ENCODE measurements around the gene IRAK1.
A peak's percentile ranks its signal among the peaks of the same experiment; 100 is the strongest.

IRAK1 gene

GRCh38 chrX:154020536-154021115, 924 bp upstream of the IRAK1 start:
- peak overlapping the region; percentile 80 for H3K27ac ChIP-seq

GRCh38 chrX:154019061-154019621, 561 bp downstream of the IRAK1 start:
- TF ChIP-seq CTCF (IDR thresholded peaks at IDR 0.05): no peak
- no peak for TF ChIP-seq ZFX (IDR thresholded peaks at IDR 0.05; ENCODE audit: borderline replicate concordance)
- peak overlapping the region; percentile 80 for H3K27ac ChIP-seq

More at GRCh38 chrX:154020536-154021115, 924 bp upstream of the IRAK1 start:
- no peak for TF ChIP-seq ZFX (IDR thresholded peaks at IDR 0.05; ENCODE audit: borderline replicate concordance)
- no peak for TF ChIP-seq CTCF (IDR thresholded peaks at IDR 0.05)

GRCh38 chrX:154018518-154019060, 1.1 kb downstream of the IRAK1 start:
- H3K27ac ChIP-seq: peak overlapping the region; percentile 80
- TF ChIP-seq ZFX (IDR thresholded peaks at IDR 0.05; ENCODE audit: borderline replicate concordance) (no peak), CTCF (IDR thresholded peaks at IDR 0.05) (no peak)

- TF ChIP-seq ZFX (IDR thresholded peaks at IDR 0.05; ENCODE audit: borderline replicate concordance): no peak
- no peak for TF ChIP-seq CTCF (IDR thresholded peaks at IDR 0.05)
- peak overlapping the region; percentile 80 for H3K27ac ChIP-seq
Observed at GRCh38 chrX:154017766-154018517, 1.8 kb downstream of the IRAK1 start.

GRCh38 chrX:154016366-154017076, 3.2 kb downstream of the IRAK1 start:
- TF ChIP-seq CTCF (IDR thresholded peaks at IDR 0.05) (no peak), ZFX (IDR thresholded peaks at IDR 0.05; ENCODE audit: borderline replicate concordance) (no peak)
- no peak overlapping the region for H3K27ac ChIP-seq

GRCh38 chrX:154015581-154016264, 4.0 kb downstream of the IRAK1 start:
- no peak overlapping the region for H3K27ac ChIP-seq
- no peak for TF ChIP-seq ZFX (IDR thresholded peaks at IDR 0.05; ENCODE audit: borderline replicate concordance)

Data from 22Rv1 (cell line).